Nephron progenitor cell (in vitro differentiated cells): ENCODE measurements around the gene PSPN.

ENCODE experiments used
- DNase-seq: peaks from one replicate; pipeline ENCODE4 v3.0.0; 2021
- H3K27ac Mint-ChIP-seq: 2 replicates; pipeline ENCODE4 v1.8.0; 2021; ENCODE audit warnings: mild to moderate bottlenecking, moderate library complexity, mixed read lengths
- H3K27me3 Mint-ChIP-seq: 2 replicates; pipeline ENCODE4 v1.8.0; 2021; ENCODE audit warnings: mild to moderate bottlenecking, low read depth, mixed read lengths; ENCODE audit not compliant: poor library complexity
- H3K36me3 Mint-ChIP-seq: 2 replicates; pipeline ENCODE4 v1.8.0; 2021; ENCODE audit warnings: low read depth, mixed read lengths
- H3K4me1 Mint-ChIP-seq: 2 replicates; pipeline ENCODE4 v1.8.0; 2021; ENCODE audit warnings: mixed read lengths
- H3K4me3 Mint-ChIP-seq: 2 replicates; pipeline ENCODE4 v1.8.0; 2021; ENCODE audit warnings: mild to moderate bottlenecking, moderate library complexity, mixed read lengths
- H3K9me3 Mint-ChIP-seq: 2 replicates; pipeline ENCODE4 v1.8.0; 2021; ENCODE audit warnings: mild to moderate bottlenecking, moderate library complexity, mixed read lengths
- TF ChIP-seq, protein P1 (sequence below): fragments of 200-600 bp; sonication (generic); IDR thresholded peaks from 2 replicates; pipeline ENCODE4 v1.5.0; 2021; ENCODE audit warnings: antibody characterized with exemption

The PSPN gene

DNA sequence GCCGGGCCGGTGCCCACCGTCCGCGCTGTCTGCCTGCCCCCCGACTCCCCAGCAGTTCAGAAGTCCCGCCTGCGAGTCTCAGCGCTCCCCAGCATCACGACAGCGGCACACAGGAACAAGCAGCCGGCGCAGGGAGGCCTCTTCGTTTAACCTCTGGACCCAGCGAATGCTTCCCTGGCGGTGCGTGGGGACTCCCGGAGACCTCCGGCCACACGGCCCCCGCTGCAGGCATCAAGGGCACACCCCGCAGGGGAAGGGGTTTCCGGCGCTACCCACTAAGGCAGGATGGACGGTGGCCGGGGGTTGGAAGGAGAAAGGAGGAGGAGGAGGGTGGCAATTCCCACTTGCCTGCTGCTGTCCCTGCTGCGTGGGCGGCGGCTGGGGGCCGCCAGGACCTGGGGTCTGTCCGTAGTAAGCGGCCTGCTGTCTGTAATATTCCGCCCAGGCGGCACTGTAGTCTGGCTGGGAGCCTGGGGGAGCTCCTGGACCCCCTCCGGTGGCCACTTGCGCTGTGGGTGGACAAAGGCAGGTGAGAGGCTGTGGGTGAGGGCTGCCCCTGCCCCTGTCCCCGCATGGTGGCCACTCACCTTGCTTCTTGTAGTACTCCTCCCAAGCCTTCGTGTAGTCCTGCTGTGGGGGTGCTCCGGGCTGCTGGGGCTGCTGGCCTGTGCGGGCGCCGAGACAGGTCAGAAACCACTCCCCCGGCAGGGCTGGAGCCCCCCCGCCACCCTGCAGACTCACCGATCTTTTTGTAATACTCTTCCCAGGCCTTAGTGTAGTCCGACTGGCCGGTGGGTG, 39.3 kb upstream of the PSPN start:
- Mint-ChIP-seq H3K9me3 (no peaks in the 10 kb centered on the region), H3K36me3 (peaks cover 34% of the 10 kb centered on the region), H3K4me1 (peaks cover 14% of the 10 kb centered on the region), H3K27me3 (no peaks in the 10 kb centered on the region), H3K27ac (peak overlapping the region; percentile 97), H3K4me3 (no peak overlapping the region)
- TF ChIP-seq, protein P1, sequence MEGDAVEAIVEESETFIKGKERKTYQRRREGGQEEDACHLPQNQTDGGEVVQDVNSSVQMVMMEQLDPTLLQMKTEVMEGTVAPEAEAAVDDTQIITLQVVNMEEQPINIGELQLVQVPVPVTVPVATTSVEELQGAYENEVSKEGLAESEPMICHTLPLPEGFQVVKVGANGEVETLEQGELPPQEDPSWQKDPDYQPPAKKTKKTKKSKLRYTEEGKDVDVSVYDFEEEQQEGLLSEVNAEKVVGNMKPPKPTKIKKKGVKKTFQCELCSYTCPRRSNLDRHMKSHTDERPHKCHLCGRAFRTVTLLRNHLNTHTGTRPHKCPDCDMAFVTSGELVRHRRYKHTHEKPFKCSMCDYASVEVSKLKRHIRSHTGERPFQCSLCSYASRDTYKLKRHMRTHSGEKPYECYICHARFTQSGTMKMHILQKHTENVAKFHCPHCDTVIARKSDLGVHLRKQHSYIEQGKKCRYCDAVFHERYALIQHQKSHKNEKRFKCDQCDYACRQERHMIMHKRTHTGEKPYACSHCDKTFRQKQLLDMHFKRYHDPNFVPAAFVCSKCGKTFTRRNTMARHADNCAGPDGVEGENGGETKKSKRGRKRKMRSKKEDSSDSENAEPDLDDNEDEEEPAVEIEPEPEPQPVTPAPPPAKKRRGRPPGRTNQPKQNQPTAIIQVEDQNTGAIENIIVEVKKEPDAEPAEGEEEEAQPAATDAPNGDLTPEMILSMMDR: no peak
- DNase-seq: no peak

DNA sequence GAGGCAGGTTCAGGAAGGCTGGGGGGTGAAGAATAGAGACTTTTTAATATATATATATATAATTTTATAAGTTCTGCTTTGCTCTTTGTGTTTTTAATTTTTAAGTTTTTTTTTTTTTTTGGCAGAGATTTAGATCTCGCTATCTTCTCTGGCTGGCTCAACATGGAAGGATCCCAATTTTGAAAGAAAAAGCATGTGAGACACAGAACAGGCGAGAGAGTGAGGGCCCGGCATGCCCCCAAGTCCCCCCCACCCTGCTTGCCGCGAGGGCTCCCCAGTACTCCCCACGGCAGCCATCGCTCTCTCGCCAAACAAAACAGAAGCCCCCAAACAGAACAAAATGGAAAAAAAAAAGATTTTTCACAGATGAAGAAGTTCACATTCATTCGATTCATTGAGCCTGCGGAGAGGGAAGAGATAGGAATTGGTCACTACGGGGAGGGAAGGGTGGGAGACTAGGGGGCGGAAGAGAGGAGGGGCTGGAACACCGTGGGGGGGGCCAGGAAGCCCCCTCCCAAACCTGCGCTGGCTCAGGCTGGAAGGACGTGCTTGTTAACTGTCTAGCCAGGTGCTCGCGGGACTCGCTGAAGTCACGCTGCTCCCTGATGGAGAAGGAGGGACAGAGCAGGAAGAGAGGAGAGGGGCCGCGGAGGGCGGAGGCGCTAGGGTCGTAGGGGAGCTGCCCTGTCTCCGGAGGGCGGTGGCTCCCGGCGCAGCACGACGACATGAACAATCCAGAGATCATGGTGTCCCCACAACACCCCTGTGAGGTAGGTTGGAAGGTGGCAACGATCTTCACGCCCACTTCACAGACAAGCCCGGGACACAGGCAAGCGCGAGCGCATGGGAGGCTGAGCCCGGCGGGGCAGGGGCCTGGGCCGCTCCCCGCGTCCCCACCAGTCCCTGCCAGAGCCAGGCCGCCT, 38.2 kb upstream of the PSPN start:
- peaks cover 24% of the 10 kb centered on the region for H3K36me3 Mint-ChIP-seq
- H3K9me3 Mint-ChIP-seq: no peaks in the 10 kb centered on the region
- no peaks in the 10 kb centered on the region for H3K27me3 Mint-ChIP-seq
- peak overlapping the region; percentile 97 for H3K27ac Mint-ChIP-seq
- no peak overlapping the region for H3K4me3 Mint-ChIP-seq
- TF ChIP-seq, protein P1: no peak
- H3K4me1 Mint-ChIP-seq: peaks cover 10% of the 10 kb centered on the region
- DNase-seq: no peak

DNA sequence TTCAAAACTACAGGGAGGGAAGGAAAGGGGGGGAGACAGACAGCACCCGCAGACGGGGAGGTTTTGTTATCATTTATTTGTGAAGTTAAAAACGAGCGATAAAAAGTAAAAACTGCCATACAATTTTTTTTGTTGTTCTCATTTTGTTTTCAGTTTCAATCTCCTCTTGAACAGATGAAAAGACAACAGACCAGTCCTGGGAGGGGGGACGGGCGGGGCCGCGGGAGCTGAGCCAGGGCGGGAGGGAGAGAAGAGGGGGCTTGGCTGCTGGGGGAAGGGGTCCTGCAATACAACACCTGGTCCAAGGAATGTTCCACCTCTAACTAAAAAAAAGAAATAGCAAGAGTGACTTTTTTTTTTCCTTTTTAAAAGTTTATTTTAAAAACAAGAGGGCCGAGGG, 37.6 kb upstream of the PSPN start:
- Mint-ChIP-seq H3K4me3 (no peak overlapping the region), H3K36me3 (peaks cover 17% of the 10 kb centered on the region), H3K9me3 (no peaks in the 10 kb centered on the region), H3K27ac (peak overlapping the region; percentile 97), H3K4me1 (peaks cover 10% of the 10 kb centered on the region), H3K27me3 (no peaks in the 10 kb centered on the region)
- TF ChIP-seq, protein P1: no peak
- no peak for DNase-seq

DNA sequence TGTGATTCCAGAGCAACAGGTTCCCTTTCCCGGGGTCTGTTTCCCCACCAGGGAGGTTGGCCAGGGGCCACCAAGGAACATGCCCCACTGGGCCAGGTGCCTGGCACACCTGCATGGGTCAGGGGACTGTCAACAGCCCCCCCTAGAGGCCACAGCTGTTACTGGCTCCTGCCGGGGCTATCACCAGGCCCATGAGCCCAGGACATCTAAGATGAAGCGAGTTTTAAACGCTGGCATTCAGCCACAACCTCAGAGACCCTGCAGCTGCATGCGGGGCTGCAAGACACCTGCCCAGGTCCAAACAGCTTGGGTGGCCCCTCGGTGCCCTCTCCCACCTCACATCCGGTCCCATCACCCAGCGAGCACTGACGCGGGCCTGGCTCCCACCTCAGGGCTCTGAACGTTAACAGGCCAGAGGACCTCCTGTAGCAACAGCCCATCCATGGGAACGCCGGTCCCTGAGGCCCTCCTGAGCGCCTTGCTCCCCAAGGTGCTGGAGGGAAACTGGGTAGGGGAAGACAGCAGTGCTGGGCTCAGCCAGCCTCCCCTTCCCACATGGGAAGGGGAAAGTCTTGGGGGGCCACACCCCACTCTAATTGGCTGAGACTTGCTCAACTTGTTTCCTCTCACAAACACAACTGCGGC, 36.8 kb upstream of the PSPN start:
- Mint-ChIP-seq H3K27ac (no peak overlapping the region), H3K4me3 (no peak overlapping the region), H3K4me1 (peaks cover 10% of the 10 kb centered on the region), H3K27me3 (no peaks in the 10 kb centered on the region), H3K9me3 (no peaks in the 10 kb centered on the region), H3K36me3 (peaks cover 12% of the 10 kb centered on the region)
- TF ChIP-seq, protein P1: peak; percentile 52
- peak; percentile 51 for DNase-seq

DNA sequence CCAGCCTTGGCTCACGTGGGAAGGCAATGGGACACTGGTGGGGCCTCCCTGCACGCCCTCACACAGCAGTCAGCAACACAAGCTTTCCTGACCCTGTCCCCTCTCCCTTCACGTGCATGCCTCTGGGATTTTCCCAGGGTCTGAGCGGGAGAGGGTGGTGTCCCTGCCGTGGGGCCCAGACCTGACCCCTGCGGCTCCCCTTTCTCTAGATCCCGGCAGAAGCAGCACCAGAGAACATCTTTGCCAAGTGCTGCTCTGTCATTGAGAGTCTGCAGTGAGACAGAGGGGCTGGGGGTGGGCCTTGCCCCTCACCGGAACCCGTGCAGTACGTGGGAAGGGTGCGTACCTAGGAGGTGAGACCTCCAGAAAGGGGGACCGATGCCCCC, 36.3 kb upstream of the PSPN start:
- Mint-ChIP-seq H3K36me3 (peaks cover 12% of the 10 kb centered on the region), H3K4me1 (peaks cover 10% of the 10 kb centered on the region), H3K27me3 (no peaks in the 10 kb centered on the region), H3K9me3 (no peaks in the 10 kb centered on the region), H3K4me3 (no peak overlapping the region), H3K27ac (no peak overlapping the region)
- TF ChIP-seq, protein P1: no peak
- DNase-seq: no peak
